ENCODE results near the gene PECR.

PECR gene

GRCh38 chr2:216104691-216105090 lies 23.1 kb upstream of the PECR start:
- no peak for TF ChIP-seq CTCF (IDR thresholded peaks at IDR 0.05; ENCODE audit: low read depth, low read length)
- no peak for DNase-seq (ENCODE audit: extremely low read depth, low read depth)

DNA sequence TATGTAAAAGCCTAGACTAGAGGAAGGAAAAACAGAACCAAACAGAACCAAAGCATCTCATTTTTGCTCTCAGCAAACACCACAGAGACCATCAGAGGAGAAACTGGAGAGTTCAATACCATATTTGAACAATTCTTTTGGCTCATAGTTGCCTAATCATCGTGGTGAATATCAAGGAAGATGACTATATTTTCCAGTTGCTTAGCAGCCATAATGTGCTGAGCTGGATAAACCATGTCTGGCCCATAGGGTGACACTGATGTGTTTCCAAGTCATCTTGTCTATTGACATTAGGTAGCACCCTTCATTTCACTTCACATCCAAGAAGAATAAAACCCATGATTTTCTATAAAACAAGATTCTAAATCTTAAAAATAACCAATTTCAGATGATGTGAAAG lies 21.6 kb upstream of the PECR start:
- DNase-seq (ENCODE audit: extremely low read depth, low read depth) = no peak
- TF ChIP-seq CTCF (IDR thresholded peaks at IDR 0.05; ENCODE audit: low read depth, low read length) = no peak

DNA sequence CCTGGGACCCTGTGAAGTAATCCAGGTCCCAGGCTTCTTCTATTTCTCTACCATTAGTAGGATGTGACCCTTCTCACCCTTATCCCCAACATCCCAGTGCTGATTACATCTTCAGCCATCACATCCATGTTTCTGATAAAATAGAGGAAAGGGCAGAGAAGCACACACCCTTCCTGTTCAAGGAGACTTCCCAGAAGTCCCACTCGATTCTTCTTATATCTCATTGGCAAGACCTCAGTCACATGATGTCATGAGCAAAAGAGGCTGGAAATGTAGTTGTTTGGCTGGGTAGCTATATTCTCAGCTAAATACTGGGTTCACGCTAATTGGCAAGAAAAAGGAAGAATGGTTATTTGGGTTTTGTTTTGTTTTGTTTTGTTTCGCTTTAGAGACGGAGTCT lies 19.5 kb upstream of the PECR start:
- no peak for DNase-seq (ENCODE audit: extremely low read depth, low read depth)
- no peak for TF ChIP-seq CTCF (IDR thresholded peaks at IDR 0.05; ENCODE audit: low read depth, low read length)

GRCh38 chr2:216098421-216099334 lies 17.1 kb upstream of the PECR start:
- no peak for DNase-seq (ENCODE audit: extremely low read depth, low read depth)
- no peak for TF ChIP-seq CTCF (IDR thresholded peaks at IDR 0.05; ENCODE audit: low read depth, low read length)

GRCh38 chr2:216094701-216095100 lies 13.1 kb upstream of the PECR start:
- no peak for DNase-seq (ENCODE audit: extremely low read depth, low read depth)
- no peak for TF ChIP-seq CTCF (IDR thresholded peaks at IDR 0.05; ENCODE audit: low read depth, low read length)

GRCh38 chr2:216092646-216093045 lies 11.0 kb upstream of the PECR start:
- no peak for TF ChIP-seq CTCF (IDR thresholded peaks at IDR 0.05; ENCODE audit: low read depth, low read length)

GRCh38 chr2:216090369-216090786 lies 8.8 kb upstream of the PECR start:
- no peak for DNase-seq (ENCODE audit: extremely low read depth, low read depth)

More at GRCh38 chr2:216092646-216093045, 11.0 kb upstream of the PECR start:
- no peak for DNase-seq (ENCODE audit: extremely low read depth, low read depth)

More at GRCh38 chr2:216090369-216090786, 8.8 kb upstream of the PECR start:
- no peak for TF ChIP-seq CTCF (IDR thresholded peaks at IDR 0.05; ENCODE audit: low read depth, low read length)

Measured in AG09319 (cell line).